WERI-Rb-1 (cell line): ENCODE data around the gene MRPL28.
A peak's percentile ranks its signal among the peaks of the same experiment; 100 is the strongest.

Experiments
- DNase-seq: peaks from one replicate; pipeline ENCODE4 v3.0.0-alpha.2; 2020
- H3K27ac ChIP-seq: fragments of 250-450 bp; sonication (Bioruptor Pico); 2 replicates; pipeline ENCODE4 v1.5.1; 2020; ENCODE audit warnings: mild to moderate bottlenecking, moderate library complexity
- H3K27me3 ChIP-seq: fragments of 250-450 bp; sonication (Bioruptor Pico); 2 replicates; pipeline ENCODE4 v1.5.1; 2021; ENCODE audit warnings: mild to moderate bottlenecking, low read depth, moderate library complexity; ENCODE audit not compliant: insufficient read depth, severe bottlenecking
- H3K36me3 ChIP-seq: fragments of 250-450 bp; sonication (Bioruptor Pico); 2 replicates; pipeline ENCODE4 v1.5.1; 2020; ENCODE audit warnings: mild to moderate bottlenecking, moderate library complexity
- H3K4me3 ChIP-seq: 2 replicates; pipeline ENCODE4 v1.5.1; 2011; ENCODE audit warnings: low read depth, mild to moderate bottlenecking, control low read depth, low read length
- H3K9me3 ChIP-seq: fragments of 250-450 bp; sonication (Bioruptor Pico); 2 replicates; pipeline ENCODE4 v1.5.1; 2021; ENCODE audit warnings: mild to moderate bottlenecking, moderate library complexity; ENCODE audit not compliant: severe bottlenecking
- CTCF ChIP-seq: IDR thresholded peaks from 2 replicates; pipeline ENCODE4 v1.5.1; 2011; ENCODE audit warnings: low read depth, mild to moderate bottlenecking, control low read depth, inconsistent platforms, low read length

MRPL28 gene

DNA sequence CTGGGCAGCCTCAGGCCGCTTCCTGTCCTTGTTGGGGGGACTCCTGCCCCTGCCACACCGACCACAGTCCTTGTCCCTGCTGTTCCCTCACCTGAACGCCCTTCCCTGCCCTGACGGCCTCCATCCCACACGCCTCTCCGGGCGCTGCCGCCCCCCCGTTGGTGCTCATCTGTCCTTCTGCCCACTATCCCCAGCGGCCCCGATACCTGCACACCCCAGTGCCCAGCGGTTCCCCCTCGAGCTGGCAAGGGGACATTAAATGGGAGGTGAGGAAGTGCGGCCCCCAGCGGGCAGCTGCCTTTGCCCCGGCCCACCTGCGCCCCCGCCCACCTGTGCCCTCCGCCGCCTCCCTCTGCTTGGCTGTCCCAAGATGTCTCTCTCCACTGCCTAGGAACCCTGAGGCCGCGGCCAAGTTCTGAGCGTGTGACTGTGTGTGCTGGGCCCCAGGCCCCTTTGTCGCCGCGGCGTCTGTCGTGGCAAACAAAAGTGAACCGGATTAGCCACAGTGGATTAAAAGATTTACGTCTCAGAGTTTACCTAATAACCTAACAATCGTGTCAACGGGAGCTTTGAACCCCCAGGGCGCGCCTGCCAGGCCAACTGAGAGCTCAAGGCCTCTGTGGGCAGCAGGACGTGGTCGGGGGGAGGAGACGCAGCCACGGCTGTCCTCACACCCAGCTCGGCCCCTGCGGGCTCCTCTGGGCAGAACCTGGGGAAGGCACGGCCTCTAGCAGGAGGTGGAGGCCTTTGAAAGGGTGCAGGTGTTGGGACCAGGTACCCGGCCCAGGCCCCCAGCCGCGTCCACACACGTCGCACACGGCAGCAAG, 10.3 kb downstream of the MRPL28 start:
- no peaks in the 10 kb centered on the region for H3K27me3 ChIP-seq
- peak overlapping the region; percentile 86 for H3K27ac ChIP-seq
- H3K9me3 ChIP-seq: no peaks in the 10 kb centered on the region
- no peaks in the 10 kb centered on the region; the same call in none of the 2 replicates for H3K36me3 ChIP-seq
- no peak for TF ChIP-seq CTCF
- peak overlapping the region; percentile 59 for H3K4me3 ChIP-seq
- DNase-seq: peak; percentile 91

- H3K9me3 ChIP-seq: no peaks in the 10 kb centered on the region
- peak overlapping the region; percentile 86 for H3K27ac ChIP-seq
- H3K36me3 ChIP-seq: no peaks in the 10 kb centered on the region; the same call in none of the 2 replicates
- no peaks in the 10 kb centered on the region for H3K27me3 ChIP-seq
- no peak for TF ChIP-seq CTCF
- DNase-seq: no peak
- H3K4me3 ChIP-seq: no peak overlapping the region
Observed at GRCh38 chr16:359067-359763, 11.1 kb downstream of the MRPL28 start.

- no peak for TF ChIP-seq CTCF
- no peak for DNase-seq
- Histone ChIP-seq H3K9me3 (no peaks in the 10 kb centered on the region), H3K27ac (no peak overlapping the region), H3K4me3 (no peak overlapping the region), H3K27me3 (no peaks in the 10 kb centered on the region), H3K36me3 (no peaks in the 10 kb centered on the region; the same call in none of the 2 replicates)
Observed at GRCh38 chr16:356741-357140, 13.6 kb downstream of the MRPL28 start.

DNA sequence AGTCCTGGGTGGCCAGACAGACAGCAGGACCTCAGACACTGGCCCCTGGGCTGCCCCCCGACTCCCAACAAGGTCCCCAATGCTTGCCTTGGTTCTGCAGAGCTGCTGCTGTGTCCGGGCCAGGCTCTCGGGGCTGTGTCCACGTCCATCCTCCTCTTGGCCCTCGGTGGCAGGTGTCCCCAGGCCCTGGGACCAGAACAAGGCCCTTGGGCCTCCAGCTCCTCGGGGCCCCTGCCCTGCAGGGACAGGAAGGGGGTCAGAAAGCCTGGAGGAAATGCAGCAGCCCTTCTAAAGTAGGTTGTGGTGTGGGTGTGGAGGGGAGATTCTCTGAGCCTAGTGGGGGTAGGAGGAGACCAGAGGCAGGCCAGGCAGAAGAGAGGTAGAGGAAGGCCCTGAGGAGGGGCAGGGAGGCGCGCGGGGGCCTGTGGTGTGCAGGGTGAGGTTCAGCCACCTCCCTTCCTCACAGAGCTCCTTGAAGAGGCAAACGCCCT, 15.3 kb downstream of the MRPL28 start:
- H3K27ac ChIP-seq: no peak overlapping the region
- no peaks in the 10 kb centered on the region for H3K9me3 ChIP-seq
- no peak overlapping the region for H3K4me3 ChIP-seq
- TF ChIP-seq CTCF: no peak
- no peaks in the 10 kb centered on the region for H3K27me3 ChIP-seq
- H3K36me3 ChIP-seq: peaks cover 11% of the 10 kb centered on the region
- DNase-seq: no peak

GRCh38 chr16:354291-354881, 16.0 kb downstream of the MRPL28 start:
- Histone ChIP-seq H3K4me3 (no peak overlapping the region), H3K27me3 (no peaks in the 10 kb centered on the region), H3K36me3 (peaks cover 14% of the 10 kb centered on the region), H3K9me3 (no peaks in the 10 kb centered on the region), H3K27ac (no peak overlapping the region)
- DNase-seq: no peak
- TF ChIP-seq CTCF: no peak
